HG03565 (cell line): ENCODE data around the gene DHRS3.
"Not testable (repeated sequence)": the region's sequence is repeated elsewhere in the genome, so short reads cannot be mapped to it uniquely, and the experiment has no call there.

Experiments used
- ATAC-seq: cut with Tn5 transposase; IDR thresholded peaks from one replicate; pipeline ENCODE4 v1.9.1; 2021; ENCODE audit warnings: mild to moderate bottlenecking, moderate library complexity; ENCODE audit not compliant: unreplicated experiment

DHRS3 gene

GRCh38 chr1:12541274-12542137 is 76.5 kb downstream of the DHRS3 start:
- no peak for ATAC-seq

GRCh38 chr1:12540580-12541273 is 77.3 kb downstream of the DHRS3 start:
- no peak for ATAC-seq

- no peak for ATAC-seq
These were observed 78.1 kb downstream of the DHRS3 start for GRCh38 chr1:12539705-12540579.

- no peak for ATAC-seq
These were observed 78.7 kb downstream of the DHRS3 start for GRCh38 chr1:12539320-12539704.

- not testable (repeated sequence) for ATAC-seq
These were observed 79.5 kb downstream of the DHRS3 start for GRCh38 chr1:12538536-12538935.

GRCh38 chr1:12537906-12538461 is 80.0 kb downstream of the DHRS3 start:
- no peak for ATAC-seq

DNA sequence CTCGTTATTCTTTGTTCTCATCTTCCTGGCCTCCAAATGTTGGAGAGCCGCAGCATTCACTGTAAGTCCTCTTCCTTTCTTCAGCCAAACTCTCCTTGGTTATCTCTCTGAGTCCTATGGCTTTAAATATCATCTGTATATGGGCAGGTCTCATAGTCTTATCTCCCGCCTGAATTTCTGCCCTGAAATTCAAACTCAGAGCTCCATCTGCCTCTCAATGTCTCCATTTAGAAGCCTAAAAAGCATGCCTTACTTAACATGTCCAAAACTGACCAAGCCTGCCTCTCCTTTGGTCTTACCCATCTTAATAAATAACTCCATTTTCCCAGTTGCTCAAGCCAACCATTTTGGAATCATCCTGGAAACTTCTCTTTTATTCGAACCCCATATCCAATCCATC is 80.7 kb downstream of the DHRS3 start:
- ATAC-seq = no peak

DNA sequence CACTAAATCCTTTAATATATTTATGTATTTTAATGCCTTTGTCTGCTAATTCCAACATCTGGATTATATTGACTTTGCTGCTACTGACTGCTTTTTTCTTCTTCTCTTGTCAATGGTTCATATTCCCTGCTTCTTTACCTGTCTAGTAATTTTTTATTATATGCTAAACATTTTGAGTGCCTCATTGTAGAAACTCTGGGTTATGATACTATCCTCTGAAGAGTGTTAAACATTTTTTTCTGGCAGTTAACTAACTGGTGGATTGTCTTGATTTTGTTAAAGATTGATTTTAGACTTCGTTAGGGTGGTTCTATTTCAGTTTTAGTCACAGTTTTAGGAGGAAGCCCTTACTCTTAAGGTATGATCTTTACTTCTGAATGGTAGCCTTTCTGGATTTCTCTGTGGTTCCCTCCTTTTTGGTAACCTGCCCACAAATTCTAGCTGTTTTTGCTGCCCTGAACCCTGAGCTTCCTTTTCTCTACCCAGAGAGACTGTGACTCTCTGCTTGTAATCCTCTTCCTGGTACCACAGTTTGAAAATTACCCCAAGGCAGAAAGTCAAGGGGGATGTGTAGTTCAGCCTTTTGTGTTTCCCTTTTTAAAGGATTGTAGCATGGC is 81.9 kb downstream of the DHRS3 start:
- no peak for ATAC-seq

DNA sequence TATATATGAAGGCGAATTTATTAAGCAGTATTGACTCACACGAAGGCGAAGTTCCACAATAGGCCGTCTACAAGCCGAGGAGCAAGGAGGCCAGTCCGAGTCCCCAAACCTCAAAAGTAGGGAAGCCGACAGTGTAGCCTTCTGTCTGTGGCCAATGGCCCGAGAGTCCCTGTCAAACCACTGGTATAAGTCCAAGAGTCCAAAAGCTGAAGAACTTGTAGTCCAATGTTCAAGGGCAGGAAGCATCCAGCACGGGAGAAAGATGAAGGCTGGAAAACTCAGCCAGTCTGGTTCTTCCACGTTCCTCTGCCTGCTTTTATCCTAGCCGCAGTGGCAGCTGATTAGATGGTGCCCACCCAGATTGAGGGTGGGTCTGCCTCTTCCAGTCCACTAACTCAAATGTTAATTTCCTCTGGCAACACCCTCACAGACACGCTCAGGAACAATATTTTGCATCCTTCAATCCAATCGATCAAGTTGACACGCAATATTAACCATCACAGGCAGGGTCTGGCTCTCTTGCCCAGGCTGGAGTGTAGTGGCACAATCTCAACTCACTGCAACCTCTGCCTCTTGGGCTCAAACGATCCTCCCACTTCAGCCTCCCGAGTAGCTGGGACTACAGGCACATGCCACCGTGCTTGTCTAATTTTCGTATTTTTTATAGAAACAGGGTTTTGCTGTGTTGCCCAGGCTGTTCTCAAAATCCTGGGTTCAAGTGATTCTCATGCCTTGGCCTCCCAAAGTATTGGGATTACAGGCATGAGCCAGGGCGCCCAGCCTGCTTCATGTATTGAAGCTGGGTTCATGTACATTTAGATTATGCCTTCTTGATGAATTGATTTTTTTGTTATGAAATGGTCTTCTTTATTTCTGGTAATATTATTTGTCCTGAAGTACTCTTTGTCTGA is 85.3 kb downstream of the DHRS3 start:
- ATAC-seq = no peak

GRCh38 chr1:12531179-12531499 is 86.9 kb downstream of the DHRS3 start:
- no peak for ATAC-seq

- no peak for ATAC-seq
These were observed 87.4 kb downstream of the DHRS3 start for GRCh38 chr1:12530462-12531178.

GRCh38 chr1:12529640-12530174 is 88.3 kb downstream of the DHRS3 start:
- no peak for ATAC-seq

- ATAC-seq = no peak
These were observed 89.8 kb downstream of the DHRS3 start for GRCh38 chr1:12528021-12528852.

- ATAC-seq = no peak
These were observed 90.4 kb downstream of the DHRS3 start for GRCh38 chr1:12527564-12527963.

- no peak for ATAC-seq
These were observed 92.5 kb downstream of the DHRS3 start for GRCh38 chr1:12525311-12526181.

DNA sequence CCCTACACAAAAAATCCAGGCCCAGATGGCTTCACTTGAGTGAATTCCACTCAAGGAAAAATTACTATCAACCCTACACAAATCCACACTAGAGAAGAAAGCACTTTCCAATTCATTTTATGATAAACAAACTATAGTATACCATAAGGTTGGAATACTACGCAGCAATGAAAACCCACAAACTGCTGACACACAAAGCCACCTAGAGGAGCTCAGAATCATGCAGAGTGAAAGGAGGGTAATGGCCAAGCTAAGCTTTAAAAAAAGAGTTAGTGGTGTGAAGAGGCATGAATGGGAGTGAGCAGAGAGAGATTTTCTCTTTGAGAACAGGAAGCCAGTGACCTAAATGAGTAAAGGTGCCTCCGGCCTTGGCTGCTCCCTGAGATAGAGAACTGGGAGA is 93.7 kb downstream of the DHRS3 start:
- ATAC-seq = no peak

- ATAC-seq = not testable (repeated sequence)
These were observed 95.2 kb downstream of the DHRS3 start for GRCh38 chr1:12522780-12523179.
